ENCODE data around the gene SPPL2B.

DNA sequence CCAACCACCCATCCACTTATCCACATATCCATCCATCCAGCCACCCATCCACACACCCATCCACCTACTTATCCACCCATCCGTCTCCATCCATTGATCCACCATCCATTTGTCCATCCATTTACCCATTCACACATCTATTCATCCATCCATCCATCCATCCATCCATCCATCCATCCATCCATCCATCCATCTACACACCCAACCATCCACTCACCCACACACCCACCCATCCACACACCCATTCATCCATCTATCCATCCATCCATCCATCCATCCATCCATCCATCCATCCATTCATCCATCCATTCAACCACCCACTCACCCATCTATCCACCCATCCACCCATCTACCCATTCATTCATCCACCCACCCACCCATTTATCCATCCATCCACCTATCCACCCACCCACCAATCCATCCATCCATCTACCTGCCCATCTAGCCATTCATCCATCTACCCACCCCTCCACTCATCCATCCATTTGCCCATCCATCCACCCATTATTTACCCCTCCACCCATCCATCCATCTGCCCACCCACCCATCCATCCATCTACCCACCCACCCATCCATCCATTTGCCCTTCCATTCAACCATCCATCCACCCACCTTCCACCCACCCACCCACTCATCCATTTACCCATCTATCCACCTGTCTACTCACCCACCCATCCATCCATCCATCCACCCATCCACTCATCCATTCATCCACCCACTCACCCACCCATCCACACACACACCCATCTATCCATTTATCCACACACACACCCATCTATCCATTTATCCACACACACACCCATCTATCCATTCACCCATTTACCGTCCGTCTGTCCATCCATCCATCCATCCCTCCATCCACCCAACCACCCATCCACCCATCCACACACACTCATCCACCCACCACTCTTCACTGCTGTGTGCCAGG, 29.1 kb downstream of the SPPL2B start:
- TF ChIP-seq, protein P1, sequence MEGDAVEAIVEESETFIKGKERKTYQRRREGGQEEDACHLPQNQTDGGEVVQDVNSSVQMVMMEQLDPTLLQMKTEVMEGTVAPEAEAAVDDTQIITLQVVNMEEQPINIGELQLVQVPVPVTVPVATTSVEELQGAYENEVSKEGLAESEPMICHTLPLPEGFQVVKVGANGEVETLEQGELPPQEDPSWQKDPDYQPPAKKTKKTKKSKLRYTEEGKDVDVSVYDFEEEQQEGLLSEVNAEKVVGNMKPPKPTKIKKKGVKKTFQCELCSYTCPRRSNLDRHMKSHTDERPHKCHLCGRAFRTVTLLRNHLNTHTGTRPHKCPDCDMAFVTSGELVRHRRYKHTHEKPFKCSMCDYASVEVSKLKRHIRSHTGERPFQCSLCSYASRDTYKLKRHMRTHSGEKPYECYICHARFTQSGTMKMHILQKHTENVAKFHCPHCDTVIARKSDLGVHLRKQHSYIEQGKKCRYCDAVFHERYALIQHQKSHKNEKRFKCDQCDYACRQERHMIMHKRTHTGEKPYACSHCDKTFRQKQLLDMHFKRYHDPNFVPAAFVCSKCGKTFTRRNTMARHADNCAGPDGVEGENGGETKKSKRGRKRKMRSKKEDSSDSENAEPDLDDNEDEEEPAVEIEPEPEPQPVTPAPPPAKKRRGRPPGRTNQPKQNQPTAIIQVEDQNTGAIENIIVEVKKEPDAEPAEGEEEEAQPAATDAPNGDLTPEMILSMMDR (IDR thresholded peaks at IDR 0.05 in 4 of 5, conservative IDR thresholded peaks at IDR 0.05 in 1 of 5), result no peak
- TF ChIP-seq POLR2A (IDR thresholded peaks at IDR 0.05), result no peak
